Esophagus muscularis mucosa (tissue), 3 donors: ENCODE results near the gene B9D1.
A peak's percentile ranks its signal among the peaks of the same experiment; 100 is the strongest.

Experiments
- CTCF ChIP-seq, 3 experiments: fragments of 200-600 bp in 2 of 3; fragments of 450-650 bp in 1 of 3; sonication (generic) in 2 of 3; IDR thresholded peaks; one replicate each; pipeline ENCODE4 v1.5.1; 2017 to 2019; ENCODE audit warnings: antibody characterized with exemption in 3 of 3, mild to moderate bottlenecking in 2 of 3, moderate library complexity in 1 of 3
- POLR2A ChIP-seq: fragments of 450-650 bp; IDR thresholded peaks from one replicate; pipeline ENCODE4 v1.6.1; 2017; ENCODE audit warnings: antibody characterized with exemption, moderate library complexity, mild to moderate bottlenecking, low read depth
- POLR2AphosphoS5 ChIP-seq, 2 donors: sonication (generic); formaldehyde crosslinking; IDR thresholded peaks; one replicate each; pipeline ENCODE4 v1.6.1; 2017; ENCODE audit warnings: antibody characterized with exemption in 2 of 2

- peak; percentile 14 to 49 for TF ChIP-seq POLR2AphosphoS5 (IDR thresholded peaks at IDR 0.05)
- no peak for TF ChIP-seq CTCF (IDR thresholded peaks at IDR 0.05)
- no peak for TF ChIP-seq POLR2A
Measured at GRCh38 chr17:19304209-19304608, 58.3 kb downstream of the B9D1 start.
